HUES48 (cell line): ENCODE measurements around the gene DFFA.
A peak's percentile ranks its signal among the peaks of the same experiment; 100 is the strongest.
"Not testable (repeated sequence)": the region's sequence is repeated elsewhere in the genome, so short reads cannot be mapped to it uniquely, and the experiment has no call there.

ENCODE experiments used
- H3K27ac ChIP-seq: one replicate; pipeline ENCODE4 v1.7.0; 2013; ENCODE audit warnings: low read depth, low read length, inconsistent platforms
- H3K27me3 ChIP-seq: 2 replicates; pipeline ENCODE4 v1.6.1; 2013; ENCODE audit warnings: mild to moderate bottlenecking, low read length; ENCODE audit not compliant: control insufficient read depth, insufficient read depth
- H3K36me3 ChIP-seq: 2 replicates; pipeline ENCODE4 v1.6.1; 2013; ENCODE audit warnings: low read length; ENCODE audit not compliant: control insufficient read depth, insufficient read depth
- H3K4me1 ChIP-seq: 2 replicates; pipeline ENCODE4 v1.6.1; 2013; ENCODE audit warnings: mild to moderate bottlenecking, low read length; ENCODE audit not compliant: control insufficient read depth, insufficient read depth
- H3K4me3 ChIP-seq: 2 replicates; pipeline ENCODE4 v1.5.1; 2013; ENCODE audit warnings: mild to moderate bottlenecking, low read depth, low read length
- H3K9ac ChIP-seq: 2 replicates; pipeline ENCODE4 v1.6.1; 2013; ENCODE audit warnings: mild to moderate bottlenecking, low read depth, low read length, moderate library complexity
- H3K9me3 ChIP-seq: 2 replicates; pipeline ENCODE4 v1.6.1; 2013; ENCODE audit warnings: low read length; ENCODE audit not compliant: control insufficient read depth, insufficient read depth

The DFFA gene

GRCh38 chr1:10479296-10479695 lies 7.0 kb upstream of the DFFA start:
- no peak overlapping the region for H3K27ac ChIP-seq
- H3K36me3 ChIP-seq: no peaks in the 10 kb centered on the region; the same call in 1 of the 2 replicates
- no peak overlapping the region for H3K9ac ChIP-seq
- H3K9me3 ChIP-seq: no peaks in the 10 kb centered on the region
- H3K4me1 ChIP-seq: peaks cover 6% of the 10 kb centered on the region; the same call in 1 of the 2 replicates
- H3K4me3 ChIP-seq: no peak overlapping the region
- H3K27me3 ChIP-seq: no peaks in the 10 kb centered on the region

GRCh38 chr1:10475510-10475909 lies 3.2 kb upstream of the DFFA start:
- Histone ChIP-seq H3K9me3 (no peaks in the 10 kb centered on the region), H3K27me3 (no peaks in the 10 kb centered on the region), H3K9ac (peak overlapping the region; percentile 73), H3K27ac (peak overlapping the region; percentile 79), H3K4me3 (peak overlapping the region; percentile 93), H3K36me3 (no peaks in the 10 kb centered on the region; the same call in 1 of the 2 replicates), H3K4me1 (peaks cover 13% of the 10 kb centered on the region; the same call in 1 of the 2 replicates)

GRCh38 chr1:10474613-10475507 lies 2.5 kb upstream of the DFFA start, which contains the start of gene PEX14:
PEX14 (plus strand) TSS chr1:10474950; CDS start chr1:10474967, 17 bp downstream.
- Histone ChIP-seq H3K27me3 (no peaks in the 10 kb centered on the region), H3K4me1 (peaks cover 13% of the 10 kb centered on the region; the same call in 1 of the 2 replicates), H3K4me3 (peak within 1 kb of the TSS; percentile 93), H3K27ac (peak within 1 kb of the TSS; percentile 79), H3K36me3 (peaks cover 4% of the 10 kb centered on the region), H3K9me3 (no peaks in the 10 kb centered on the region), H3K9ac (peak within 1 kb of the TSS; percentile 73)

- peak overlapping the region; percentile 93 for H3K4me3 ChIP-seq
- peaks cover 13% of the 10 kb centered on the region; the same call in 1 of the 2 replicates for H3K4me1 ChIP-seq
- not testable (repeated sequence) for H3K27ac ChIP-seq, H3K9me3 ChIP-seq, H3K36me3 ChIP-seq, H3K27me3 ChIP-seq, H3K9ac ChIP-seq
These were observed 1.9 kb upstream of the DFFA start for GRCh38 chr1:10474309-10474612.

GRCh38 chr1:10473145-10473765 lies 926 bp upstream of the DFFA start:
- Histone ChIP-seq H3K9ac (no peak overlapping the region), H3K27ac (no peak overlapping the region), H3K4me1 (peaks cover 13% of the 10 kb centered on the region; the same call in 1 of the 2 replicates), H3K36me3 (peaks cover 17% of the 10 kb centered on the region), H3K9me3 (no peaks in the 10 kb centered on the region), H3K4me3 (0 out of 2 replicates have a peak overlapping the region, but pooled peaks have one; percentile 89), H3K27me3 (no peaks in the 10 kb centered on the region)

- H3K36me3 ChIP-seq: peaks cover 34% of the 10 kb centered on the region
- H3K9me3 ChIP-seq: no peaks in the 10 kb centered on the region
- peak overlapping the region; percentile 89 for H3K4me3 ChIP-seq
- peak overlapping the region; percentile 85 for H3K27ac ChIP-seq
- no peaks in the 10 kb centered on the region for H3K27me3 ChIP-seq
- peaks cover 13% of the 10 kb centered on the region; the same call in 1 of the 2 replicates for H3K4me1 ChIP-seq
- peak overlapping the region; percentile 77 for H3K9ac ChIP-seq
These were observed 714 bp downstream of the DFFA start for GRCh38 chr1:10471411-10472219.

DNA sequence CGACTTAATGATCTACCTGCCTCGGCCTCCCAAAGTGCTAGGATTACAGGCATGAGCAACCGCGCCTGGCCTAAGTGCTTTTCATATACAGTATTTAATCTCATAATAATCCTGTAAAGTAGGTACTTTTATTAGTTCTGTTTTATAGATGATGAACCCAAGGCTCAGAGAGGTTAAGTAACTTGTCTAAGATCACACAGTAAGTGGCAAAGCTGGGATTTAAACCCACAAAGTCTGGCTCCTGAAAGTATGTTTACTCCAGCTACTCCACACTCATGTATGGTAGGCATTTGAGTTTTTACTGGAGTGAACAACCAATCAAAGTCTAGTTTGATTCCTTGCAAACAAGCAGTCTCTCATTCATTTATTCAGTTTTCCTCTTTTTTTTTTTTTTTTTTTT lies 2.3 kb downstream of the DFFA start:
- Histone ChIP-seq H3K27me3 (no peaks in the 10 kb centered on the region), H3K4me3 (no peak overlapping the region), H3K4me1 (peaks cover 7% of the 10 kb centered on the region; the same call in 1 of the 2 replicates), H3K9ac (no peak overlapping the region), H3K36me3 (peaks cover 50% of the 10 kb centered on the region), H3K9me3 (no peaks in the 10 kb centered on the region), H3K27ac (no peak overlapping the region)

- Histone ChIP-seq H3K27me3 (no peaks in the 10 kb centered on the region), H3K4me3 (no peak overlapping the region), H3K9ac (no peak overlapping the region), H3K27ac (no peak overlapping the region), H3K36me3 (peaks cover 77% of the 10 kb centered on the region), H3K4me1 (peaks cover 7% of the 10 kb centered on the region; the same call in 1 of the 2 replicates), H3K9me3 (no peaks in the 10 kb centered on the region)
These were observed 5.3 kb downstream of the DFFA start for GRCh38 chr1:10467078-10467477.

- Histone ChIP-seq H3K36me3 (peaks cover 55% of the 10 kb centered on the region), H3K4me1 (no peaks in the 10 kb centered on the region), H3K9ac (no peak overlapping the region), H3K27me3 (no peaks in the 10 kb centered on the region), H3K27ac (no peak overlapping the region), H3K9me3 (no peaks in the 10 kb centered on the region), H3K4me3 (no peak overlapping the region)
These were observed 13.1 kb downstream of the DFFA start for GRCh38 chr1:10459184-10459583.

DNA sequence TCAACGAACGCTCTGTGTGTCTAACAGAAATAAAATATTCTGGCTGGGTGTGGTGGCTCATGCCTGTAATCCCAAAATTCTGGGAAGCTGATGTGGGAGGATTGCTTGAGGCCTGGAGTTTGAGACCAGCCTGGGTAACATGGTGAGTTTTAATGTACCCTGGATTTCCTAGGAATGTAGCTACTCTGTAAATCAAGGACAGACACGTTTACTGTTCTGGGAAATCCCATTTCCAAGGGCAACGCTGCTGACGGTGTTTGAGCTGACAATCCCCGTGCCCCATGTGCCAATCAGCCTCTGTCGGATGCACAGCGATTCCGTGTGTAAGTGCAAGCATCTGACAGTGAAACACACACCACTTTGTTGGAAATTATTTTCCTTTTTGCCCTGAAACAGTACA lies 14.5 kb downstream of the DFFA start:
- peaks cover 45% of the 10 kb centered on the region for H3K36me3 ChIP-seq
- H3K27me3 ChIP-seq: no peaks in the 10 kb centered on the region
- H3K9ac ChIP-seq: no peak overlapping the region
- no peaks in the 10 kb centered on the region for H3K4me1 ChIP-seq
- no peaks in the 10 kb centered on the region for H3K9me3 ChIP-seq
- H3K4me3 ChIP-seq: no peak overlapping the region
- no peak overlapping the region for H3K27ac ChIP-seq
